C4-2B (cell line): ENCODE data around the gene ARPIN.

Experiments
- CTCF ChIP-seq: fragments of 450-650 bp; conservative IDR thresholded peaks from 2 replicates; pipeline ENCODE4 v1.5.1; 2017; ENCODE audit warnings: mild to moderate bottlenecking
- ZFX ChIP-seq: fragments of 450-650 bp; IDR thresholded peaks from 2 replicates; pipeline ENCODE4 v1.6.1; 2017

DNA sequence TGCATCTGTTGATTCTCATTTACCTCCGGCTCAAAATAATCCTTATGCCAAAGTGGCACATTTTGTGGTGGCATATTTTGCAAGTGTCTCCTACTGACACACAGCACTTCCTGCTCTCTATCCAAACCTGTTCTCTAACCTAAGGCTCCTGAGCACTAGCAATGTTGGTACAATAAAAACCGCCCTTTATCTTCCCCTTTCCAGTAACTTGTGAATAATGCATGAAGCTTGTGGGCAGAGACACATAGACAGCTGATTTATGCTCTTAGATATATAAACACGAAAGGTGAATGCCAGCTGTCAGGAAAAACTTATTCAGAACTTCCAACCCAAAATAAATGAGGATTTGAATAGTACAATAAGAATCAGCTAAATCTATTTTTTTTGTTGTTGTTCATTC lies 34.6 kb upstream of the ARPIN start:
- TF ChIP-seq CTCF = no peak
- no peak for TF ChIP-seq ZFX
